H1 (cell line): ENCODE data around the gene ADA. TPM values are rescaled to one million over a fixed set of nuclear protein-coding genes. Genes with fewer than 3 reads are reported as not detected.

Experiments
- FOSL1 ChIP-seq: IDR thresholded peaks from 2 replicates; pipeline ENCODE4 v1.6.1; 2011; ENCODE audit warnings: mild to moderate bottlenecking, low read depth, low read length, moderate library complexity; ENCODE audit not compliant: insufficient read depth
- RAD21 ChIP-seq, 2 experiments: IDR thresholded peaks in 1 of 2; conservative IDR thresholded peaks in 1 of 2; 2 replicates each; pipeline ENCODE4 v1.6.1; 2011; ENCODE audit warnings: low read depth in 2 of 2, low read length in 2 of 2, improper control_type of control experiment in 1 of 2, inconsistent platforms in 1 of 2, mild to moderate bottlenecking in 1 of 2, moderate library complexity in 1 of 2
- SP2 ChIP-seq: IDR thresholded peaks from 2 replicates; pipeline ENCODE4 v1.6.1; 2012; ENCODE audit warnings: mild to moderate bottlenecking, low read length, inconsistent platforms
- TAF1 ChIP-seq: IDR thresholded peaks from 2 replicates; pipeline ENCODE4 v1.6.1; 2011; ENCODE audit warnings: mild to moderate bottlenecking, low read depth, low read length
- polyA plus RNA-seq, 7 experiments: library from polyadenylated mRNA; depleted of rRNA in 3 of 7; stranded (reverse) in 5 of 7; unstranded in 2 of 7; fragments of >200 nt in 5 of 7; fragments of 200-250 nt in 2 of 7; gene quantifications; 1 replicate in 5 of 7; 2 replicates in 1 of 7; 4 replicates in 1 of 7; pipeline versions ENCODE4 v1.2.1 to v1.2.3, GENCODE V29; 2011 to 2013; ENCODE audit warnings: missing spikeins in 2 of 7, mixed read lengths in 2 of 7
- total RNA-seq: library from RNA; stranded (reverse); fragmentation: NEBNext Ultra II Directional; extraction: Animal tissue kit (Norgen Biotek cat#: 25700); gene quantifications from 2 replicates; pipeline ENCODE4 v1.2.1, GENCODE V29; 2021

Gene ADA
- total and polyA plus RNA-seq, 2 of the 8 experiments (the other 6 are each of a cell fraction or from before 2014, with no cell fraction given) = 19.9 to 32.8 TPM

DNA sequence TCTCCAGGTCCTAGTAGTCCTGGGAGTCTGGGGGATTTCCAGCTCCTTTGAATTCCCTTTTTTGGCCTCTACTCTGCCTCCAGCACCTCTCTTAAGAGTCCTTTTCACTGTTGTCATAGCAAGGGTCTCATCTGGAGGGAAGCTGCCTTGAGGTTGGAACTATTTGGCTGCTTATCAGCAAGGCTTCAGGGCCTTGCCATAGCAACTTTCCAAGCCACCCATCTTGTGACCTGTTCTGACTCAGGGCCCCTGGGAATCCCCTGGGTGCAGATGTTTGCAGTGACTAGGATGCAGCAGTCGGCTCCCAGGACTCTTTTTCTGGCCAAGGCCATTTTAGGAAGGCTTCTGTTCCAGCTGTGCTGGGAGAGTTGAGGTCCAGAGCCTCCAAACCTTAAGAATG is 56.8 kb downstream of the ADA start (continued):
- TF ChIP-seq FOSL1 (no peak), TAF1 (no peak), RAD21 (IDR thresholded peaks at IDR 0.05 in 1 of 2, conservative IDR thresholded peaks at IDR 0.05 in 1 of 2; ENCODE audit: low read depth in 2 of 2, low read length in 2 of 2) (no peak), SP2 (no peak)
